Liver (tissue), 9 donors: ENCODE data around the gene TMEM132E. TPM values are rescaled to one million over a fixed set of nuclear protein-coding genes. Genes with fewer than 3 reads are reported as not detected.

Experiments
- DNase-seq: peaks from one replicate; pipeline ENCODE4 v3.0.0-alpha.2; 2017; ENCODE audit warnings: low spot score
- H3K27ac ChIP-seq, 2 donors: one replicate each; pipeline ENCODE4 v1.7.0; 2013; ENCODE audit warnings: inconsistent platforms in 2 of 2, low read length in 2 of 2, control low read depth in 1 of 2, low read depth in 1 of 2, mild to moderate bottlenecking in 1 of 2
- H3K27me3 ChIP-seq, 4 donors: one replicate each; pipeline versions ENCODE4 v1.6.1 to v1.7.0; 2013; ENCODE audit warnings: low read length in 3 of 4, inconsistent platforms in 1 of 4, mild to moderate bottlenecking in 1 of 4, moderate library complexity in 1 of 4; ENCODE audit not compliant: control insufficient read depth in 4 of 4, insufficient read depth in 4 of 4
- H3K36me3 ChIP-seq, 4 donors: one replicate each; pipeline versions ENCODE4 v1.6.1 to v1.7.0; 2013; ENCODE audit warnings: low read length in 3 of 4, mild to moderate bottlenecking in 3 of 4, low read depth in 1 of 4, moderate library complexity in 1 of 4; ENCODE audit not compliant: control insufficient read depth in 4 of 4, insufficient read depth in 3 of 4
- H3K4me1 ChIP-seq, 4 donors: one replicate each; pipeline versions ENCODE4 v1.6.1 to v1.7.0; 2013; ENCODE audit warnings: low read length in 3 of 4, mild to moderate bottlenecking in 3 of 4, moderate library complexity in 1 of 4; ENCODE audit not compliant: control insufficient read depth in 4 of 4, insufficient read depth in 4 of 4
- H3K4me3 ChIP-seq, 3 donors: one replicate each; pipeline versions ENCODE4 v1.6.1 to v1.7.0; 2013; ENCODE audit warnings: low read length in 3 of 3, control low read depth in 1 of 3, low read depth in 1 of 3, mild to moderate bottlenecking in 1 of 3
- H3K9ac ChIP-seq, 2 donors: one replicate each; pipeline ENCODE4 v1.7.0; 2013; ENCODE audit warnings: low read length in 2 of 2, mild to moderate bottlenecking in 2 of 2, moderate library complexity in 2 of 2, control low read depth in 1 of 2, low read depth in 1 of 2
- H3K9me3 ChIP-seq, 4 donors: one replicate each; pipeline versions ENCODE4 v1.6.1 to v1.7.0; 2013; ENCODE audit warnings: low read length in 3 of 4; ENCODE audit not compliant: control insufficient read depth in 4 of 4
- ATF3 ChIP-seq: IDR thresholded peaks from 2 replicates; pipeline ENCODE4 v1.6.1; 2016; ENCODE audit warnings: antibody characterized with exemption
- CTCF ChIP-seq: fragments of 150-350 bp; IDR thresholded peaks from 2 replicates; pipeline ENCODE4 v1.5.1; 2017; ENCODE audit warnings: improper control_type of control experiment, low read depth, low read length; ENCODE audit not compliant: missing input control
- EGR1 ChIP-seq, 2 donors: IDR thresholded peaks; 2 replicates each; pipeline ENCODE4 v1.6.1; 2016 to 2018; ENCODE audit warnings: antibody characterized with exemption in 2 of 2, low read depth in 2 of 2
- FOXA1 ChIP-seq: IDR thresholded peaks from 2 replicates; pipeline ENCODE4 v1.6.1; 2016; ENCODE audit warnings: antibody characterized with exemption
- FOXA2 ChIP-seq: IDR thresholded peaks from 2 replicates; pipeline ENCODE4 v1.6.1; 2016; ENCODE audit warnings: antibody characterized with exemption
- GABPA ChIP-seq, 2 donors: IDR thresholded peaks in 1 of 2; conservative IDR thresholded peaks in 1 of 2; 2 replicates each; pipeline ENCODE4 v1.6.1; 2016; ENCODE audit warnings: antibody characterized with exemption in 2 of 2, mild to moderate bottlenecking in 1 of 2, moderate library complexity in 1 of 2
- HNF4A ChIP-seq, 2 donors: conservative IDR thresholded peaks; 2 replicates each; pipeline ENCODE4 v1.6.1; 2016; ENCODE audit warnings: antibody characterized with exemption in 2 of 2, mild to moderate bottlenecking in 2 of 2
- JUND ChIP-seq, 2 donors: IDR thresholded peaks; 2 replicates each; pipeline ENCODE4 v1.6.1; 2016; ENCODE audit warnings: antibody characterized with exemption in 2 of 2
- NR2F2 ChIP-seq: IDR thresholded peaks from 2 replicates; pipeline ENCODE4 v1.6.1; 2016; ENCODE audit warnings: antibody characterized with exemption
- RAD21 ChIP-seq, 2 donors: IDR thresholded peaks; 2 replicates each; pipeline ENCODE4 v1.6.1; 2016; ENCODE audit warnings: antibody characterized with exemption in 2 of 2, mild to moderate bottlenecking in 2 of 2
- REST ChIP-seq: IDR thresholded peaks from 2 replicates; pipeline ENCODE4 v1.6.1; 2016; ENCODE audit warnings: antibody characterized with exemption, mild to moderate bottlenecking
- RXRA ChIP-seq, 2 donors: IDR thresholded peaks; 2 replicates each; pipeline ENCODE4 v1.6.1; 2017 to 2018; ENCODE audit warnings: antibody characterized with exemption in 2 of 2, mild to moderate bottlenecking in 1 of 2
- SP1 ChIP-seq: IDR thresholded peaks from 2 replicates; pipeline ENCODE4 v1.6.1; 2018; ENCODE audit warnings: antibody characterized with exemption, mild to moderate bottlenecking
- YY1 ChIP-seq: IDR thresholded peaks from 2 replicates; pipeline ENCODE4 v1.6.1; 2016; ENCODE audit warnings: antibody characterized with exemption, mild to moderate bottlenecking
- ZBTB33 ChIP-seq: IDR thresholded peaks from 2 replicates; pipeline ENCODE4 v1.6.1; 2016; ENCODE audit warnings: antibody characterized with exemption
- WGBS: extraction: QIAGEN DNeasy Blood & Tissue Kit; methylation state at CpG from one replicate; pipeline ENCODE4 v1.1.7; 2013; 5-methylcytosine and 5-hydroxymethylcytosine counted together
- polyA plus RNA-seq, 2 donors: library from polyadenylated mRNA; stranded (reverse) in 1 of 2; unstranded in 1 of 2; fragments of 200-250 nt in 1 of 2; fragments of >200 nt in 1 of 2; fragmentation: Nextera tagmentation in 1 of 2; extraction: Ambion mirVana in 1 of 2; gene quantifications; one replicate each; pipeline versions ENCODE4 v1.2.1 to v1.2.3, GENCODE V29; 2013 to 2015
- total RNA-seq, 2 donors: library from RNA; depleted of rRNA; stranded (reverse); fragments of >200 nt; gene quantifications; one replicate each; pipeline ENCODE4 v1.2.3, GENCODE V29; 2014
- donor health status: healthy.
- donor health status: healthy.
- donor health status: healthy.
- donor health status: healthy.
- donor health status: healthy.

Gene TMEM132E
- total and polyA plus RNA-seq, 4 donors, result 0.25 to 1.2 (median 0.46) TPM; not detected in 1

- Histone ChIP-seq H3K27me3 (peaks cover 0 to 2% (median 0%) of the 10 kb centered on the region in 4 donors), H3K9me3 (no peaks in the 10 kb centered on the region), H3K27ac (no peak overlapping the region), H3K9ac (no peak overlapping the region), H3K4me1 (no peaks in the 10 kb centered on the region), H3K4me3 (no peak overlapping the region), H3K36me3 (no peaks in the 10 kb centered on the region)
- DNase-seq, result no peak
- no peak for TF ChIP-seq ATF3
- no peak for TF ChIP-seq EGR1 (IDR thresholded peaks at IDR 0.05; ENCODE audit: low read depth in 2 of 2)
- no peak for TF ChIP-seq FOXA2
- no peak for TF ChIP-seq CTCF
- TF ChIP-seq FOXA1, result no peak
- TF ChIP-seq RAD21 (IDR thresholded peaks at IDR 0.05), result no peak
- TF ChIP-seq ZBTB33, result no peak
- no peak for TF ChIP-seq REST
- no peak for TF ChIP-seq GABPA (IDR thresholded peaks at IDR 0.05 in 1 of 2, conservative IDR thresholded peaks at IDR 0.05 in 1 of 2)
- TF ChIP-seq YY1, result no peak
- TF ChIP-seq JUND (IDR thresholded peaks at IDR 0.05), result no peak
- TF ChIP-seq NR2F2, result no peak
- TF ChIP-seq HNF4A (conservative IDR thresholded peaks at IDR 0.05), result no peak
- TF ChIP-seq RXRA (IDR thresholded peaks at IDR 0.05), result no peak
- TF ChIP-seq SP1, result no peak
- 61% methylated on average over 2 of the region's 2 CpGs for WGBS
Observed at GRCh38 chr17:34683390-34683789, 104.0 kb downstream of the TMEM132E start.

Other genes with a start within 250 kb of the TMEM132E start
- gene CCL13, start 223.1 kb upstream of the TMEM132E start, total RNA-seq, result under 1 TPM in 1 of 2 donors, not detected in 1; 0.84 TPM
- under 1 TPM in 1 of 2 donors, not detected in 1; 0.12 TPM for gene CCL13, start 223.1 kb upstream of the TMEM132E start, polyA plus RNA-seq
- not detected for gene CCL1, start 216.3 kb upstream of the TMEM132E start, total RNA-seq
- not detected for gene CCL1, start 216.3 kb upstream of the TMEM132E start, polyA plus RNA-seq